Measurements from ENCODE around the gene PTGES2.

- no peak for TF ChIP-seq USF2 (IDR thresholded peaks at IDR 0.05; ENCODE audit: borderline replicate concordance, low read depth, low read length)
- no peak for TF ChIP-seq MXI1 (IDR thresholded peaks at IDR 0.05; ENCODE audit: low read depth, low read length)
Measured at GRCh38 chr9:128114326-128115186, 13.0 kb downstream of the PTGES2 start.
